Tibial artery (tissue), 4 donors: Measurements from ENCODE around the gene ATAD3B.
A peak's percentile ranks its signal among the peaks of the same experiment; 100 is the strongest.
"Not testable (repeated sequence)": the region's sequence is repeated elsewhere in the genome, so short reads cannot be mapped to it uniquely, and the experiment has no call there.

Experiments
- DNase-seq, 2 donors: peaks; one replicate each; pipeline ENCODE4 v3.0.0-alpha.2; 2019
- H3K27ac ChIP-seq, 2 donors: fragments of 200-600 bp; sonication (generic) in 1 of 2; 1 replicate in 1 of 2; 2 replicates in 1 of 2; pipeline ENCODE4 v1.5.1; 2018 to 2019; ENCODE audit warnings: mild to moderate bottlenecking in 1 of 2
- H3K27me3 ChIP-seq, 2 donors: fragments of 200-600 bp; sonication (generic) in 1 of 2; one replicate each; pipeline versions ENCODE4 v1.5.1 to v1.6.0; 2016 to 2019
- H3K36me3 ChIP-seq, 3 donors: fragments of 200-600 bp; sonication (generic) in 2 of 3; one replicate each; pipeline ENCODE4 v1.5.1; 2016 to 2019; ENCODE audit warnings: mild to moderate bottlenecking in 2 of 3
- H3K4me1 ChIP-seq, 4 donors: fragments of 200-600 bp; sonication (generic) in 2 of 4; 1 replicate in 3 of 4; 2 replicates in 1 of 4; pipeline ENCODE4 v1.5.1; 2016 to 2019
- H3K4me3 ChIP-seq, 2 donors: fragments of 200-600 bp; sonication (generic) in 1 of 2; 1 replicate in 1 of 2; 2 replicates in 1 of 2; pipeline ENCODE4 v1.5.1; 2018 to 2019; ENCODE audit warnings: mild to moderate bottlenecking in 2 of 2
- H3K9me3 ChIP-seq, 3 donors: fragments of 200-600 bp; sonication (generic) in 1 of 3; one replicate each; pipeline ENCODE4 v1.5.1; 2016 to 2019
- intact Hi-C: fragments of 100-400 bp; cut with DNase I; formaldehyde crosslinking; loops from one replicate; pipeline ENCODE4 v1.15.0; 2023; ENCODE audit warnings: low total_unique reads
- TF ChIP-seq, protein P1 (sequence below), 2 experiments: fragments of 200-600 bp in 1 of 2; fragments of 450-650 bp in 1 of 2; IDR thresholded peaks; one replicate each; pipeline ENCODE4 v1.5.1; 2017 to 2019; ENCODE audit warnings: antibody characterized with exemption in 2 of 2, mild to moderate bottlenecking in 1 of 2, moderate library complexity in 1 of 2

Gene ATAD3B

DNA sequence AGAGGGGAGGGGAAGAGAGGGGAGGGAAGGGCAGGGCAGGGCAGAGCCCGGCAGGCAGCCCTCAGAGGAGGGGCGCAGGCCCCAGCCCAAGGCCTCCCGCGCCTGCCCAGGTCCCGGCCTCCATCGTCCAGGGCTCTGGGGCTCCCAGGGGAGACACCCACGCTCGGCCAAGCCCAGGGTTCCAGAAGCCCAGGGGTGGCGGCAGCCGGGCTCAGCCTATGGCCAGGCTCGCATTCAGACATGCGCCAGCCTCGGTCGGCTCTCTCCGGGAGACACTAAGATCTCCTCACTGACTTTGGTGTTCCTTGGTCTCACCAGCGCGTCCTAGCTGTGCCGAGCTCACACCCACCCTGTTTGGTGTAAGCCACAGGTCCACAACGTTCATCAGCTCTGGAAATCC lies 43.4 kb upstream of the ATAD3B start:
- no peak for DNase-seq
- Histone ChIP-seq H3K4me3 (no peak overlapping the region), H3K27me3 (peaks cover 0 to 24% of the 10 kb centered on the region in 2 donors), H3K27ac (no peak overlapping the region), H3K4me1 (peaks cover 4 to 43% (median 33%) of the 10 kb centered on the region in 4 donors), H3K9me3 (no peaks in the 10 kb centered on the region), H3K36me3 (no peaks in the 10 kb centered on the region)
- intact Hi-C loops, result no loop called here
- TF ChIP-seq, protein P1, sequence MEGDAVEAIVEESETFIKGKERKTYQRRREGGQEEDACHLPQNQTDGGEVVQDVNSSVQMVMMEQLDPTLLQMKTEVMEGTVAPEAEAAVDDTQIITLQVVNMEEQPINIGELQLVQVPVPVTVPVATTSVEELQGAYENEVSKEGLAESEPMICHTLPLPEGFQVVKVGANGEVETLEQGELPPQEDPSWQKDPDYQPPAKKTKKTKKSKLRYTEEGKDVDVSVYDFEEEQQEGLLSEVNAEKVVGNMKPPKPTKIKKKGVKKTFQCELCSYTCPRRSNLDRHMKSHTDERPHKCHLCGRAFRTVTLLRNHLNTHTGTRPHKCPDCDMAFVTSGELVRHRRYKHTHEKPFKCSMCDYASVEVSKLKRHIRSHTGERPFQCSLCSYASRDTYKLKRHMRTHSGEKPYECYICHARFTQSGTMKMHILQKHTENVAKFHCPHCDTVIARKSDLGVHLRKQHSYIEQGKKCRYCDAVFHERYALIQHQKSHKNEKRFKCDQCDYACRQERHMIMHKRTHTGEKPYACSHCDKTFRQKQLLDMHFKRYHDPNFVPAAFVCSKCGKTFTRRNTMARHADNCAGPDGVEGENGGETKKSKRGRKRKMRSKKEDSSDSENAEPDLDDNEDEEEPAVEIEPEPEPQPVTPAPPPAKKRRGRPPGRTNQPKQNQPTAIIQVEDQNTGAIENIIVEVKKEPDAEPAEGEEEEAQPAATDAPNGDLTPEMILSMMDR (IDR thresholded peaks at IDR 0.05), result no peak

DNA sequence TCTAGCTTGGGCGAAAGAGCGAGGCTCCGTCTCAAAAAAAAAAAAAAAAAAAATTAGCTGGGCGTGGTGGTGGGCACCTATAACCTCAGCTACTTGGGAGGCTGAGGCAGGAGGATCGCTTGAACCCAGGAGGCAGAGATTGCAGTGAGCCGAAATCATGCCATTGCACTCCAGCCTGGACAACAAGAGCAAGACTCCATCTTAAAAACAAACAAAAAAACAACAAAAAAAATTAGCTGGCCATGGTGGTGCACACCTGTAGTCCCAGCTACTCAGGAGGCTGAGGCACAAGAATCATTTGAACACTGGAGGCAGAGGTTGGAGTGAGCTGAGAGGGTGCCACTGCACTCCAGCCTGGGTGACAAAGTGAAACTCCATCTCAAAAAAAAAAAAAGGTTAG lies 42.6 kb upstream of the ATAD3B start:
- DNase-seq, H3K36me3 ChIP-seq, H3K4me3 ChIP-seq, H3K9me3 ChIP-seq, intact Hi-C loops: not testable (repeated sequence)
- Histone ChIP-seq H3K27me3 (peaks cover 0 to 25% of the 10 kb centered on the region in 2 donors), H3K4me1 (peaks cover 4 to 51% (median 41%) of the 10 kb centered on the region in 4 donors), H3K27ac (peak overlapping the region in 1 of 2 donors; percentile 81)

DNA sequence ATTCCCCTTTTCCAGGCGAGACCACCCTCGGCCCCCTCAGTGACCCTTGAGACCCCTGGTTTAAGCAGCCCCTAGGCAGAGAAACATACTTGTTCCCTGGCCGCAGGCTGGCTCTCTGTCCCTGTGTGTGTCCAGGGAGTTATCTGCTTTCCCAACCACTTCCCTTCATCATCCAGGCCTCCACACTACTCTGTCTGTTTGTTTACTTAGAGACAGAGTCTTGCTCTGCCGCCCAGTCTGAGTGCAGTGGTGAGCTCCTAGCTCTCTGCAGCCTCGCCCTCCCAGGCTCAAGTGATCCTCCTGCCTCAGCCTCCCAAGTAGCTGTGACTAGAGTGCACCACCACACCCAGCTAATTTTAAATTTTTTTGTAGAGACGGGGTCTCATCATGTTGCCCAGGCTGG lies 41.9 kb upstream of the ATAD3B start:
- Histone ChIP-seq H3K36me3 (no peaks in the 10 kb centered on the region), H3K9me3 (no peaks in the 10 kb centered on the region), H3K27me3 (peaks cover 0 to 28% of the 10 kb centered on the region in 2 donors), H3K27ac (peak overlapping the region; percentile 74 to 81), H3K4me3 (no peak overlapping the region), H3K4me1 (peaks cover 4 to 58% (median 48%) of the 10 kb centered on the region in 4 donors)
- DNase-seq, result peak in 1 of 2 donors; percentile 37
- TF ChIP-seq, protein P1 (IDR thresholded peaks at IDR 0.05), result no peak
- intact Hi-C loops, result no loop called here

DNA sequence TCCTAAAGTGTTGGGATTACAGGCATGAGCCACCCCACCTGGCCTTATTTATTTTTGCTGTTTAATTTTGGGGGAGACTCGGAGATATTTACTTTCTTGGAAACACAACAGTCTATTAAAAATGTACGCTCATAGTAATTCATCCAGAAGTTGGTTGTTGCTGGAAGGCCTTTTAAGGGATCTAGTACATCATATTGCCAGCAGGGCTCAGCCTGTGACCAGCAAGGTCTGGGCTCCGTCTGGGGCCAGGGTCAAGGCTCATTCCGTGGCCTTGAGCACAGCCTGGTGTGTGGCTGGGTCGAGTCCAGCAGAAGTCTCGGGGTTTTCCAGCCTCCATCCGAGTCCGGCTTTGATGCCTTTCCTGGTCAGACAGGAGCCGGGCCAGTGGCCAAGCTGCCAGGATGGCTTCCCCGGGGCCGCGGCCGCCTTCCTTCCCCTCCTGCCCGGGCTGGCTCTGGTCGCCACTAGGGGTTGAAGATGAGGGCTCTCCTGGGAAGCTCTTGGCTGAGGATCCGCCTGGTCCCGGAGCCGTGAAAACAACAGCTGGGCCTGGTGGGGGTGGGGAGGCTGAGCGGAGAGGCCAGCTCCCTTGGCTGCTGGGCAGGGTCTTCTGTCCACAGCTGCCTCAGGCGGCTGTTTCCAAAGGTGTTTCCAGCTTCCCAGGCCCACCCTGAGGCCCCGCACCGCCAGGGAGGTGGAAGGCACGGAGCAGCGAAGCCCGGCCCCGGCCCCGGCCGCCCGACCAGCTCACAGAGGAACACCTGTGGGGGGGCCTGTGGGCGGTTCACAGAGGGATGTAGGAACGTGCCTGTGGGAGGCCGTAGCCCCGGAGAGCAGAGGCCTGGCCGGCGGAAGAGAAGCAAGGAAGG lies 41.2 kb upstream of the ATAD3B start:
- H3K27ac ChIP-seq, result peak overlapping the region; percentile 74 to 81
- TF ChIP-seq, protein P1 (IDR thresholded peaks at IDR 0.05), result peak; percentile 16 to 26
- H3K9me3 ChIP-seq, result no peaks in the 10 kb centered on the region
- H3K4me1 ChIP-seq, result peaks cover 4 to 64% (median 54%) of the 10 kb centered on the region in 4 donors
- H3K4me3 ChIP-seq, result peak overlapping the region in 1 of 2 donors; percentile 25
- peak; percentile 62 to 88 for DNase-seq
- intact Hi-C loops, result no loop called here
- peaks cover 0 to 28% of the 10 kb centered on the region in 2 donors for H3K27me3 ChIP-seq
- no peaks in the 10 kb centered on the region for H3K36me3 ChIP-seq

DNA sequence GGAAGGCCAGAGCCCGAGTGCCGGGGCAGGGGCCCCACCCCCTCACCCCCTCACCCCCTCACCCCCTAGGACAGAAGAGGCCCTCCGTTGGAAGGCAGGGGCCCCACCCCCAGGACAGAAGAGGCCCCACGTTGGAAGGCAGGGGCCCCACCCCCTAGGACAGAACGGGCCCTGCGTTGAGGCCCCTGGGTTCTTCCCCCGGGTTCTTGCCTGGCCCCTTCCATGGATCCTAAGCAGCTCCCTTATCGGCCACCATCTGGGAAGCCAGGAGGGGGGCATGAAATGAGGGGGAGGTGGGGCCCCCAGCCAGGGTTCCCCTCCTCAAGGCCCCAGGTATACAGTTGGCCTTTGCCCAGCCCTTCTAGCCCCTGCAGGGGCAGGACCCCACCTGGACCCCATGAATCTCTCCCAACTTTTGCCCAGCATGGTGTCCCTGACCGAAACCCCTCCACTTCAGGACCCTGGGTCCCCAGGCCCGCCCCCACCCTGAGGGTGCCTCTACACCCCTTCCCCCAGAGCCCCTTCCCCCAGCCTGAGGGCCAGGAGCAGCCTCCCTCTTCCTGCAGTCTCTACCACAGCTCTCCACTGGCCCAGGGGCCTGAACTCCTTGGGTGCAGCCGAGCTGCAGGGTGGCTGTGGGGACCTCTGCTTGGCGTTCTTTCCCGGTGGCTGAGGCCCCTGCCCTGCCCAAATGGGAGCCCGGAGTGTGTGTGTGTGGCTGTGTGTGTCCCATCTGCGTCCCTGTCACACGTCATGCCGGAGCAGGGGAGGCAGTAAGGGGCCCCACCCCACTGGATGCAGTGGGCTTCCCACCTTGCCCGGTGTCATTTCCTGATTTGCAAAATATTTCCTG lies 40.3 kb upstream of the ATAD3B start:
- Histone ChIP-seq H3K9me3 (no peaks in the 10 kb centered on the region), H3K4me1 (peaks cover 4 to 73% (median 60%) of the 10 kb centered on the region in 4 donors), H3K36me3 (no peaks in the 10 kb centered on the region), H3K27me3 (peaks cover 0 to 26% of the 10 kb centered on the region in 2 donors), H3K27ac (peak overlapping the region; percentile 74 to 81), H3K4me3 (peak overlapping the region in 1 of 2 donors; percentile 25)
- intact Hi-C loops, result no loop called here
- TF ChIP-seq, protein P1 (IDR thresholded peaks at IDR 0.05), result no peak
- no peak for DNase-seq
